H1 (cell line): ENCODE results near the gene SCP2. TPM values are rescaled to one million over a fixed set of nuclear protein-coding genes. Genes with fewer than 3 reads are reported as not detected.

Source experiments
- CTCF ChIA-PET: fragments of 300-600 bp; sonication (Branson Sonifier 250); formaldehyde crosslinking; loops from one replicate; lab custom pipeline; 2021; ENCODE audit not compliant: partially characterized antibody; lab: Charles Lee
- POLR2A ChIA-PET: fragments of 300-600 bp; sonication (Branson Sonifier 250); formaldehyde crosslinking; loops from one replicate; lab custom pipeline; 2021; ENCODE audit warnings: inconsistent platforms; ENCODE audit not compliant: partially characterized antibody; lab: Charles Lee
- DNase-seq, 2 experiments: peaks; one replicate each; pipeline versions ENCODE4 v3.0.0 to v3.0.0-alpha.2; 2010 to 2022; ENCODE audit warnings: low spot score in 2 of 2, low read depth in 1 of 2, mixed read lengths in 1 of 2
- FAIRE-seq: peaks from 2 replicates; lab custom pipeline; 2011; peaks lifted over from hg19 to GRCh38; lab: Jason Lieb, UNC
- H2AFZ ChIP-seq: 2 replicates; pipeline ENCODE4 v1.8.1; 2012; ENCODE audit warnings: low read length, inconsistent platforms
- H2AK5ac ChIP-seq: 2 replicates; pipeline ENCODE4 v1.6.1; 2013; ENCODE audit warnings: low read depth, low read length
- H2BK120ac ChIP-seq: replicated peaks from 2 replicates; pipeline ENCODE3; 2013; ENCODE audit warnings: low read depth, low read length, inconsistent platforms
- H2BK12ac ChIP-seq: 2 replicates; pipeline ENCODE4 v1.6.1; 2013; ENCODE audit warnings: low read depth, low read length
- H2BK15ac ChIP-seq: 2 replicates; pipeline ENCODE4 v1.6.1; 2013; ENCODE audit warnings: low read length
- H2BK20ac ChIP-seq: 2 replicates; pipeline ENCODE4 v1.6.1; 2013; ENCODE audit warnings: low read length
- H2BK5ac ChIP-seq: 2 replicates; pipeline ENCODE4 v1.6.1; 2013; ENCODE audit warnings: low read depth, low read length
- H3K14ac ChIP-seq: 2 replicates; pipeline ENCODE4 v1.6.1; 2013; ENCODE audit warnings: inconsistent platforms; ENCODE audit not compliant: insufficient read length
- H3K18ac ChIP-seq: 2 replicates; pipeline ENCODE4 v1.6.1; 2013; ENCODE audit warnings: low read length; ENCODE audit errors: extremely low read depth
- H3K23ac ChIP-seq: 2 replicates; pipeline ENCODE4 v1.6.1; 2013; ENCODE audit warnings: inconsistent platforms; ENCODE audit not compliant: insufficient read length
- H3K23me2 ChIP-seq: 2 replicates; pipeline ENCODE4 v1.6.1; 2013; ENCODE audit warnings: low read depth, low read length
- H3K27ac ChIP-seq: 2 replicates; pipeline ENCODE4 v1.6.1; 2011; ENCODE audit warnings: low read depth, low read length, inconsistent platforms
- H3K27me3 ChIP-seq, 4 experiments: replicated peaks in 1 of 4; 1 replicate in 1 of 4; 2 replicates in 3 of 4; pipeline versions ENCODE4 v1.6.1 to v1.8.1; 2011 to 2013; ENCODE audit warnings: low read length in 3 of 4, mild to moderate bottlenecking in 3 of 4, inconsistent platforms in 2 of 4, mixed read lengths in 2 of 4, moderate library complexity in 1 of 4; ENCODE audit not compliant: control insufficient read depth in 3 of 4, insufficient read depth in 3 of 4; ENCODE audit errors: extremely low read depth in 1 of 4
- H3K36me3 ChIP-seq, 4 experiments: 2 replicates each; pipeline versions ENCODE4 v1.6.1 to v1.8.1; 2011 to 2013; ENCODE audit warnings: mild to moderate bottlenecking in 4 of 4, low read length in 3 of 4, moderate library complexity in 2 of 4, control low read depth in 1 of 4, inconsistent platforms in 1 of 4; ENCODE audit not compliant: insufficient read depth in 4 of 4, control insufficient read depth in 2 of 4
- H3K4ac ChIP-seq: replicated peaks from 2 replicates; pipeline ENCODE3; 2013; ENCODE audit warnings: low read length, low read depth, mixed read lengths, inconsistent platforms; ENCODE audit not compliant: insufficient read length
- H3K4me1 ChIP-seq, 4 experiments: replicated peaks in 1 of 4; 1 replicate in 1 of 4; 2 replicates in 3 of 4; pipeline versions ENCODE4 v1.6.1 to v1.8.1; 2011 to 2013; ENCODE audit warnings: low read length in 3 of 4, inconsistent platforms in 2 of 4, mixed read lengths in 1 of 4; ENCODE audit not compliant: insufficient read depth in 4 of 4, control insufficient read depth in 3 of 4
- H3K4me2 ChIP-seq, 2 experiments: 2 replicates each; pipeline versions ENCODE4 v1.6.1 to v1.8.1; 2011 to 2013; ENCODE audit warnings: low read depth in 2 of 2, low read length in 2 of 2, control low read depth in 1 of 2, inconsistent platforms in 1 of 2, mild to moderate bottlenecking in 1 of 2; ENCODE audit not compliant: insufficient read depth in 1 of 2
- H3K4me3 ChIP-seq, 4 experiments: fragments of 200-600, 300-600 bp in 1 of 4; sonication (generic), shearing (Covaris generic), sonication (Bioruptor Twin) in 1 of 4; 2 replicates each; pipeline versions ENCODE4 v1.5.1 to v1.8.1; 2011 to 2016; ENCODE audit warnings: low read length in 4 of 4, low read depth in 3 of 4, control low read depth in 2 of 4, inconsistent platforms in 2 of 4, mild to moderate bottlenecking in 2 of 4, mixed read lengths in 1 of 4, moderate library complexity in 1 of 4; ENCODE audit not compliant: insufficient read depth in 2 of 4; ENCODE audit errors: extremely low read depth in 1 of 4
- H3K56ac ChIP-seq: replicated peaks from 2 replicates; pipeline ENCODE3; 2013; ENCODE audit warnings: low read depth, mild to moderate bottlenecking, mixed read lengths, low read length, inconsistent platforms; ENCODE audit not compliant: insufficient read length
- H3K79me1 ChIP-seq: 2 replicates; pipeline ENCODE4 v1.6.1; 2013; ENCODE audit warnings: low read depth, low read length, control low read depth
- H3K79me2 ChIP-seq, 2 experiments: 2 replicates each; pipeline versions ENCODE4 v1.6.1 to v1.8.1; 2012 to 2013; ENCODE audit warnings: low read length in 2 of 2, mild to moderate bottlenecking in 2 of 2, inconsistent platforms in 1 of 2; ENCODE audit not compliant: insufficient read depth in 2 of 2, control insufficient read depth in 1 of 2
- H3K9ac ChIP-seq, 4 experiments: replicated peaks in 1 of 4; 1 replicate in 1 of 4; 2 replicates in 3 of 4; pipeline versions ENCODE4 v1.6.1 to v1.8.1; 2011 to 2013; ENCODE audit warnings: low read depth in 3 of 4, low read length in 3 of 4, control low read depth in 2 of 4, mild to moderate bottlenecking in 2 of 4, moderate library complexity in 2 of 4, inconsistent platforms in 1 of 4; ENCODE audit errors: extremely low read depth in 1 of 4
- H3K9me3 ChIP-seq, 2 experiments: 2 replicates each; pipeline versions ENCODE4 v1.6.1 to v1.8.1; 2012 to 2013; ENCODE audit warnings: mild to moderate bottlenecking in 2 of 2, moderate library complexity in 2 of 2, control low read depth in 1 of 2, inconsistent platforms in 1 of 2, low read depth in 1 of 2, low read length in 1 of 2, mixed read lengths in 1 of 2; ENCODE audit not compliant: insufficient read depth in 2 of 2
- H4K20me1 ChIP-seq, 2 experiments: replicated peaks in 1 of 2; 2 replicates each; pipeline versions ENCODE3 to v1.8.1; 2011 to 2013; ENCODE audit warnings: inconsistent platforms in 2 of 2, low read length in 2 of 2, mild to moderate bottlenecking in 1 of 2; ENCODE audit not compliant: insufficient read depth in 2 of 2, control insufficient read depth in 1 of 2
- H4K5ac ChIP-seq: 2 replicates; pipeline ENCODE4 v1.6.1; 2013; ENCODE audit warnings: low read length, low read depth, mixed read lengths, inconsistent platforms; ENCODE audit not compliant: insufficient read length
- H4K8ac ChIP-seq: 2 replicates; pipeline ENCODE4 v1.8.0; 2013; ENCODE audit warnings: mild to moderate bottlenecking, moderate library complexity, low read length, inconsistent platforms; ENCODE audit not compliant: insufficient read depth; ENCODE audit errors: extremely low read depth
- H4K91ac ChIP-seq: replicated peaks from 2 replicates; pipeline ENCODE3; 2013; ENCODE audit warnings: low read length, mixed read lengths, inconsistent platforms; ENCODE audit not compliant: insufficient read length
- EGR1 ChIP-seq: IDR thresholded peaks from 2 replicates; pipeline ENCODE4 v1.6.1; 2011; ENCODE audit warnings: low read depth, low read length, borderline replicate concordance
- MAFK ChIP-seq: IDR thresholded peaks from 2 replicates; pipeline ENCODE4 v1.6.1; 2012; ENCODE audit warnings: low read depth, mild to moderate bottlenecking, improper control_type of control experiment, low read length
- PHF8 ChIP-seq: fragments of 200-600 bp; sonication (generic); conservative IDR thresholded peaks from 2 replicates; pipeline ENCODE4 v1.7.1; 2012; ENCODE audit warnings: low read depth, mild to moderate bottlenecking, inconsistent platforms, low read length, moderate library complexity
- SP4 ChIP-seq: IDR thresholded peaks from 2 replicates; pipeline ENCODE4 v1.6.1; 2012; ENCODE audit warnings: low read length, inconsistent platforms
- TAF1 ChIP-seq: IDR thresholded peaks from 2 replicates; pipeline ENCODE4 v1.6.1; 2011; ENCODE audit warnings: mild to moderate bottlenecking, low read depth, low read length
- ZNF274 ChIP-seq: IDR thresholded peaks from 2 replicates; pipeline ENCODE4 v1.7.0; 2012; ENCODE audit warnings: low read length, borderline replicate concordance; ENCODE audit errors: extremely low read depth
- WGBS, 2 experiments: shearing (Covaris generic) in 1 of 2; methylation state at CpG; one replicate each; pipeline versions ENCODE4 v1.1.6 to v1.1.7; 2013 to 2015; ENCODE audit warnings: low lambda C conversion rate in 2 of 2, mixed read lengths in 2 of 2, inconsistent platforms in 1 of 2, low coverage in 1 of 2, missing lambda C conversion rate in 1 of 2; ENCODE audit not compliant: insufficient replicate concordance in 2 of 2, insufficient coverage in 1 of 2, insufficient read length in 1 of 2; ENCODE audit errors: extremely low coverage in 1 of 2, missing lambda C conversion rate in 1 of 2; 5-methylcytosine and 5-hydroxymethylcytosine counted together
- polyA plus RNA-seq, 7 experiments: library from polyadenylated mRNA; depleted of rRNA in 3 of 7; stranded (reverse) in 5 of 7; unstranded in 2 of 7; fragments of >200 nt in 5 of 7; fragments of 200-250 nt in 2 of 7; gene quantifications; 1 replicate in 5 of 7; 2 replicates in 1 of 7; 4 replicates in 1 of 7; pipeline versions ENCODE4 v1.2.1 to v1.2.3, GENCODE V29; 2011 to 2013; ENCODE audit warnings: missing spikeins in 2 of 7, mixed read lengths in 2 of 7
- total RNA-seq: library from RNA; stranded (reverse); fragmentation: NEBNext Ultra II Directional; extraction: Animal tissue kit (Norgen Biotek cat#: 25700); gene quantifications from 2 replicates; pipeline ENCODE4 v1.2.1, GENCODE V29; 2021

Gene SCP2
- total and polyA plus RNA-seq, 2 of the 8 experiments (the other 6 are each of a cell fraction or from before 2014, with no cell fraction given), result 20.9 to 54.3 TPM

DNA sequence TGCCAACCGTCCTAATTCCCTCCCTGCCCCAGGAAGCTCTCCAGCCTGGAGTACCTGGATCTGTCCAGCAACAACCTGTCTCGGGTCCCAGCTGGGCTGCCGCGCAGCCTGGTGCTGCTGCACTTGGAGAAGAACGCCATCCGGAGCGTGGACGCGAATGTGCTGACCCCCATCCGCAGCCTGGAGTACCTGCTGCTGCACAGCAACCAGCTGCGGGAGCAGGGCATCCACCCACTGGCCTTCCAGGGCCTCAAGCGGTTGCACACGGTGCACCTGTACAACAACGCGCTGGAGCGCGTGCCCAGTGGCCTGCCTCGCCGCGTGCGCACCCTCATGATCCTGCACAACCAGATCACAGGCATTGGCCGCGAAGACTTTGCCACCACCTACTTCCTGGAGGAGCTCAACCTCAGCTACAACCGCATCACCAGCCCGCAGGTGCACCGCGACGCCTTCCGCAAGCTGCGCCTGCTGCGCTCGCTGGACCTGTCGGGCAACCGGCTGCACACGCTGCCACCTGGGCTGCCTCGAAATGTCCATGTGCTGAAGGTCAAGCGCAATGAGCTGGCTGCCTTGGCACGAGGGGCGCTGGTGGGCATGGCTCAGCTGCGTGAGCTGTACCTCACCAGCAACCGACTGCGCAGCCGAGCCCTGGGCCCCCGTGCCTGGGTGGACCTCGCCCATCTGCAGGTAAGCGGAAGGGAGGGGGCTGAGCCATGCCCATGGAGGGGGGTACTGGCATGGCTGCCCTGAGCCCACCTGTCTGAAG is 151.4 kb downstream of the SCP2 start:
- Histone ChIP-seq H4K91ac (peak overlapping the region; percentile 25), H3K79me2 (no peaks in the 10 kb centered on the region), H2AFZ (no peak overlapping the region), H3K9me3 (no peaks in the 10 kb centered on the region), H2BK15ac (no peak overlapping the region), H2BK20ac (no peak overlapping the region), H2AK5ac (no peak overlapping the region), H3K23me2 (0 out of 2 replicates have a peak, but pooled peaks cover 2% of the 10 kb centered on the region), H3K27me3 (no peaks in the 10 kb centered on the region; a peak in 1 of 7 replicates), H2BK5ac (no peak overlapping the region), H3K27ac (no peak overlapping the region), H3K23ac (no peak overlapping the region), H3K79me1 (no peaks in the 10 kb centered on the region), H3K9ac (no peak overlapping the region), H4K5ac (no peak overlapping the region), H4K20me1 (peaks cover 0 to 2% of the 10 kb centered on the region in 2 experiments), H3K4ac (no peak overlapping the region), H3K4me1 (peaks cover 0 to 18% (median 9%) of the 10 kb centered on the region in 4 experiments; a peak in 5 of 7 replicates), H3K4me3 (no peak overlapping the region), H2BK12ac (peak overlapping the region; percentile 43; the same call in 1 of the 2 replicates), H3K18ac (no peak overlapping the region), H2BK120ac (no peak overlapping the region), H3K4me2 (no peak overlapping the region), H3K14ac (no peak overlapping the region), H3K36me3 (no peaks in the 10 kb centered on the region), H3K56ac (no peak overlapping the region), H4K8ac (no peak overlapping the region)
- DNase-seq, result no peak
- FAIRE-seq, result no peak
- CTCF ChIA-PET, result interaction anchor here (0.6 to 5.9 kb wide), 9 partner anchors 9 to 108 kb away, joined by 3 to 23 read pairs (median 3); no protein-coding TSS in a partner anchor
- 94% methylated on average over 40 of the region's 46 CpGs; no CpG with 5 or more reads in 1 of the 2 experiments for whole genome bisulfite sequencing, 2 experiments
- TF ChIP-seq MAFK, result no peak
- TF ChIP-seq SP4, result no peak
- no peak for TF ChIP-seq ZNF274
- TF ChIP-seq PHF8, result no peak
- no peak for TF ChIP-seq TAF1
- TF ChIP-seq EGR1, result no peak
- POLR2A ChIA-PET, result interaction anchor here (0.8 kb wide), 1 partner anchor 14 kb away, joined by 3 read pairs; no protein-coding TSS in a partner anchor
